ENCODE measurements around the gene TAS2R60.

GRCh38 chr7:143456992-143457793 lies 13.9 kb downstream of the TAS2R60 start:
- no peak for TF ChIP-seq CTCF (IDR thresholded peaks at IDR 0.05)
- TF ChIP-seq POLR2A (IDR thresholded peaks at IDR 0.05): no peak

Measured in lower leg skin (tissue), 3 donors.